MM.1S (cell line): ENCODE results near the gene APOO.

ENCODE experiments used
- DNase-seq: peaks from one replicate; pipeline ENCODE4 v3.0.0-alpha.2; 2015
- H2AFZ ChIP-seq: fragments of 300-600 bp; sonication (generic); 2 replicates; pipeline ENCODE4 v1.6.0; 2016; ENCODE audit warnings: antibody characterized with exemption, low read length
- H3F3A ChIP-seq: fragments of 300-600 bp; sonication (generic); 2 replicates; pipeline ENCODE4 v1.6.1; 2016; ENCODE audit warnings: mild to moderate bottlenecking, antibody characterized with exemption, low read length, moderate library complexity, mixed read lengths; ENCODE audit not compliant: insufficient read depth
- H3K27ac ChIP-seq: fragments of 300-600 bp; sonication (generic); 2 replicates; pipeline ENCODE4 v1.5.1; 2016; ENCODE audit warnings: mild to moderate bottlenecking, low read length
- H3K27me3 ChIP-seq: fragments of 300-600 bp; sonication (generic); replicated peaks from 2 replicates; pipeline ENCODE4 v1.6.0; 2016; ENCODE audit warnings: low read length; ENCODE audit not compliant: insufficient read depth
- H3K36me3 ChIP-seq: fragments of 300-600 bp; sonication (generic); replicated peaks from 2 replicates; pipeline ENCODE4 v1.6.1; 2016; ENCODE audit warnings: mild to moderate bottlenecking, low read length, mixed read lengths; ENCODE audit not compliant: insufficient read depth
- H3K4me1 ChIP-seq: fragments of 300-600 bp; sonication (generic); 2 replicates; pipeline ENCODE4 v1.6.1; 2016; ENCODE audit warnings: low read length, mixed read lengths
- H3K4me2 ChIP-seq: fragments of 300-600 bp; sonication (generic); 2 replicates; pipeline ENCODE4 v1.6.0; 2016; ENCODE audit warnings: low read depth, low read length
- H3K4me3 ChIP-seq: fragments of 300-600 bp; sonication (generic); 2 replicates; pipeline ENCODE4 v1.5.1; 2016; ENCODE audit warnings: low read length, mixed read lengths
- H3K79me2 ChIP-seq: fragments of 300-600 bp; sonication (generic); 2 replicates; pipeline ENCODE4 v1.6.1; 2016; ENCODE audit warnings: mixed run types, low read length, mixed read lengths
- H3K9ac ChIP-seq: fragments of 300-600 bp; sonication (generic); 2 replicates; pipeline ENCODE4 v1.6.1; 2016; ENCODE audit warnings: low read length, mixed read lengths
- H3K9me2 ChIP-seq: fragments of 300-600 bp; sonication (generic); replicated peaks from 2 replicates; pipeline ENCODE4 v1.6.1; 2016; ENCODE audit warnings: mild to moderate bottlenecking, low read length, mixed read lengths; ENCODE audit not compliant: insufficient read depth
- H3K9me3 ChIP-seq: fragments of 300-600 bp; sonication (generic); replicated peaks from 2 replicates; pipeline ENCODE4 v1.6.1; 2016; ENCODE audit warnings: mild to moderate bottlenecking, low read length, mixed read lengths; ENCODE audit not compliant: insufficient read depth
- H4K20me1 ChIP-seq: fragments of 300-600 bp; sonication (generic); 2 replicates; pipeline ENCODE4 v1.6.1; 2016; ENCODE audit warnings: mild to moderate bottlenecking, low read length, moderate library complexity, mixed read lengths; ENCODE audit not compliant: insufficient read depth
- EZH2 ChIP-seq: fragments of 300-600 bp; sonication (generic); optimal IDR thresholded peaks from 2 replicates; pipeline ENCODE3; 2017; ENCODE audit warnings: low read depth, mild to moderate bottlenecking, antibody characterized with exemption, low read length, mixed read lengths
- EZH2phosphoT487 ChIP-seq: fragments of 300-600 bp; sonication (generic); IDR thresholded peaks from 2 replicates; pipeline ENCODE4 v1.6.1; 2018; ENCODE audit warnings: antibody characterized with exemption, low read length
- TF ChIP-seq, protein P1 (sequence below): fragments of 300-600 bp; sonication (generic); IDR thresholded peaks from 2 replicates; pipeline ENCODE4 v1.5.1; 2016; ENCODE audit warnings: antibody characterized with exemption, low read length, mixed read lengths

Gene APOO

GRCh38 chrX:23840674-23841073 is 67.1 kb downstream of the APOO start:
- no peaks in the 10 kb centered on the region for H3K9me3 ChIP-seq
- no peak overlapping the region for H2AFZ ChIP-seq
- H3K36me3 ChIP-seq, result no peaks in the 10 kb centered on the region
- no peak overlapping the region for H3K9ac ChIP-seq
- no peak for DNase-seq
- 0 out of 2 replicates have a peak, but pooled peaks cover 4% of the 10 kb centered on the region for H3K4me1 ChIP-seq
- no peaks in the 10 kb centered on the region for H3F3A ChIP-seq
- H3K27ac ChIP-seq, result no peak overlapping the region
- H3K4me2 ChIP-seq, result no peak overlapping the region
- no peak for TF ChIP-seq EZH2phosphoT487
- no peak for TF ChIP-seq EZH2
- H3K9me2 ChIP-seq, result no peaks in the 10 kb centered on the region
- H3K79me2 ChIP-seq, result no peaks in the 10 kb centered on the region
- no peaks in the 10 kb centered on the region for H3K27me3 ChIP-seq
- H4K20me1 ChIP-seq, result no peaks in the 10 kb centered on the region
- H3K4me3 ChIP-seq, result no peak overlapping the region

DNA sequence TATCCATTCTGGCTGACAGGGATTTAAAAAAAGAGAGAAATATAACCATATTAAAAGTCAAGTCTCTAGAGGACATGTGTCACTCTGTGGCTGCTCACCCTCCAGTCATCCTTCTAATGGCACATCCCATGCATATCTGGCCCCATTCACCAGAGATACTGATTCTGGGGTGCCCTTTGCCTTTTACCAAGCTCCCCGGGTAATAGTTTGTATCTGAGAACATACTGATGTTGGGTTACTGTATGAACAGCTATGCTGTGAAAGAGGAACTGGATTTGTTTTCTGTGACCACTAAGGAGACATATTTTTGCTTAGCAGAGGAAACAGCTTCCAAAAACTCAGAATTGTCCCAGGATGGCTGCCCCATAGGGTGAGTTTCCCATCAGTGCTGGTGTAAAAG is 68.8 kb downstream of the APOO start:
- H3K27ac ChIP-seq, result no peak overlapping the region
- H3K9me3 ChIP-seq, result no peaks in the 10 kb centered on the region
- H3K36me3 ChIP-seq, result no peaks in the 10 kb centered on the region
- no peak for DNase-seq
- no peak overlapping the region for H2AFZ ChIP-seq
- TF ChIP-seq, protein P1, sequence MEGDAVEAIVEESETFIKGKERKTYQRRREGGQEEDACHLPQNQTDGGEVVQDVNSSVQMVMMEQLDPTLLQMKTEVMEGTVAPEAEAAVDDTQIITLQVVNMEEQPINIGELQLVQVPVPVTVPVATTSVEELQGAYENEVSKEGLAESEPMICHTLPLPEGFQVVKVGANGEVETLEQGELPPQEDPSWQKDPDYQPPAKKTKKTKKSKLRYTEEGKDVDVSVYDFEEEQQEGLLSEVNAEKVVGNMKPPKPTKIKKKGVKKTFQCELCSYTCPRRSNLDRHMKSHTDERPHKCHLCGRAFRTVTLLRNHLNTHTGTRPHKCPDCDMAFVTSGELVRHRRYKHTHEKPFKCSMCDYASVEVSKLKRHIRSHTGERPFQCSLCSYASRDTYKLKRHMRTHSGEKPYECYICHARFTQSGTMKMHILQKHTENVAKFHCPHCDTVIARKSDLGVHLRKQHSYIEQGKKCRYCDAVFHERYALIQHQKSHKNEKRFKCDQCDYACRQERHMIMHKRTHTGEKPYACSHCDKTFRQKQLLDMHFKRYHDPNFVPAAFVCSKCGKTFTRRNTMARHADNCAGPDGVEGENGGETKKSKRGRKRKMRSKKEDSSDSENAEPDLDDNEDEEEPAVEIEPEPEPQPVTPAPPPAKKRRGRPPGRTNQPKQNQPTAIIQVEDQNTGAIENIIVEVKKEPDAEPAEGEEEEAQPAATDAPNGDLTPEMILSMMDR, result no peak
- no peak for TF ChIP-seq EZH2
- no peak for TF ChIP-seq EZH2phosphoT487
- no peak overlapping the region for H3K9ac ChIP-seq
- H3K27me3 ChIP-seq, result no peaks in the 10 kb centered on the region
- no peak overlapping the region for H3K4me3 ChIP-seq
- H3K4me2 ChIP-seq, result no peak overlapping the region
- H3K9me2 ChIP-seq, result no peaks in the 10 kb centered on the region
- H3K79me2 ChIP-seq, result no peaks in the 10 kb centered on the region
- no peaks in the 10 kb centered on the region for H3K4me1 ChIP-seq
- H4K20me1 ChIP-seq, result no peaks in the 10 kb centered on the region
- no peaks in the 10 kb centered on the region for H3F3A ChIP-seq

DNA sequence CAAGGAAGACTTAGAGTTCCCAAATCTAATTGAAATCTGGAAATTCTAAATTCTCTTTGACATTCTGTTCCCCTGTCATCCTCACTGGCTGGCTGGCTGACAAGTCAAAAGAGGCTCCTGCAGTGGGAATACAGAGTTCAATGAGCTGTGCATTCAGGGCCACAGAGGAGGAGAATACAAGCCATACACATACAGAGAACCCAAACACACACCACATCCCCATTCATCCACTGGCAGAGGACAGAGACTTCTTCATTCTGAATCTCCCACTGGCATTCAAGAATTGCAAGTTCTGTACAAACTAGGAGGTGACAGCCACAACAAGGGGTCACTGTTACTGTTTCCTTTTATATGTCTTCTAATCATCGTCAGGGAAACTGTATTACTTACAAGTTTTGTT is 75.0 kb downstream of the APOO start:
- Histone ChIP-seq H3K79me2 (no peaks in the 10 kb centered on the region), H3K27ac (no peak overlapping the region), H3F3A (no peaks in the 10 kb centered on the region), H2AFZ (no peak overlapping the region), H3K9me3 (no peaks in the 10 kb centered on the region), H3K4me1 (no peaks in the 10 kb centered on the region), H3K9ac (no peak overlapping the region), H3K36me3 (no peaks in the 10 kb centered on the region), H3K4me2 (no peak overlapping the region), H3K9me2 (no peaks in the 10 kb centered on the region), H4K20me1 (no peaks in the 10 kb centered on the region), H3K4me3 (no peak overlapping the region), H3K27me3 (no peaks in the 10 kb centered on the region)
- no peak for TF ChIP-seq EZH2phosphoT487
- TF ChIP-seq, protein P1, result no peak
- TF ChIP-seq EZH2, result no peak
- DNase-seq, result no peak

GRCh38 chrX:23828881-23829280 is 78.9 kb downstream of the APOO start:
- H3K36me3 ChIP-seq, result no peaks in the 10 kb centered on the region
- no peak overlapping the region for H3K27ac ChIP-seq
- H2AFZ ChIP-seq, result no peak overlapping the region
- DNase-seq, result no peak
- no peak overlapping the region for H3K4me3 ChIP-seq
- H3F3A ChIP-seq, result no peaks in the 10 kb centered on the region
- no peaks in the 10 kb centered on the region for H3K9me2 ChIP-seq
- H3K9ac ChIP-seq, result no peak overlapping the region
- H3K79me2 ChIP-seq, result no peaks in the 10 kb centered on the region
- H3K4me2 ChIP-seq, result no peak overlapping the region
- TF ChIP-seq, protein P1, result no peak
- TF ChIP-seq EZH2phosphoT487 (no peak), EZH2 (no peak)
- no peaks in the 10 kb centered on the region for H3K9me3 ChIP-seq
- H3K27me3 ChIP-seq, result no peaks in the 10 kb centered on the region
- H3K4me1 ChIP-seq, result no peaks in the 10 kb centered on the region
- H4K20me1 ChIP-seq, result no peaks in the 10 kb centered on the region
